HG02623 (cell line): ENCODE measurements around the gene PRKAG1.

Source experiments
- ATAC-seq: cut with Tn5 transposase; IDR thresholded peaks from one replicate; pipeline ENCODE4 v1.9.1; 2021; ENCODE audit warnings: moderate library complexity; ENCODE audit not compliant: unreplicated experiment

Gene PRKAG1

DNA sequence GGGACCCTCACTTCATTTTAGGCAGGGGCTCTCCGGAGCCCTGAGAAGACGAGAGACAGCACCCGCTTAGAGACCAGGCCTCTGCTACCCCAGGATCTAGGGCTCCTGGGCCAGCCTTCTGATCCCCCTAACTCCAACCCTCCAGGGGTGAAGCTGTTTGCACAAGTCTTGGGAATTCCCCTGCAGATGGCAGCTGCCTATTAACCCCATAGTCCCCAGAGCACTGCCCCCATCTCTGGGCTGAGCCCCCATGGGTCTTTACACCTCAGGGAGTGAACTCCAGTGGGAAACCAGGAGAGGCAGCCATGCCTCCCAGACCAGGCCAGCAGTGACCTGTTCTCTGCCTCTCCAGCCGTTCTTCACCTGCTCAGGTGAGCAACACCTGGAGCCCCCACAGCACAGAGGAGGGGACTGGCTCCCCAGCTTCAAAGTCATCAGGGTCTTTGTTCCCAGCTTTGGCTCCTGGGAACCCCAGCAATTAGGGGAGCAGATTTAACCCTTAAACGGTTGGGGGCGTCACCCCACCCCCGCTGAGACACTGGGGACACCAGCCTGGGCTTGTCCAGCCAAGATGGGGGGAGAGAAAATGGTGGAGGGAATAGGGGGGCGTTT is 49.3 kb downstream of the PRKAG1 start:
- ATAC-seq = no peak

- ATAC-seq = no peak
Measured at GRCh38 chr12:48968467-48968866, 50.1 kb downstream of the PRKAG1 start.

- ATAC-seq = no peak
Measured at GRCh38 chr12:48967991-48968390, 50.6 kb downstream of the PRKAG1 start.

GRCh38 chr12:48966177-48966895 is 52.2 kb downstream of the PRKAG1 start:
- ATAC-seq = no peak

GRCh38 chr12:48965298-48965838 is 53.2 kb downstream of the PRKAG1 start:
- ATAC-seq = no peak

DNA sequence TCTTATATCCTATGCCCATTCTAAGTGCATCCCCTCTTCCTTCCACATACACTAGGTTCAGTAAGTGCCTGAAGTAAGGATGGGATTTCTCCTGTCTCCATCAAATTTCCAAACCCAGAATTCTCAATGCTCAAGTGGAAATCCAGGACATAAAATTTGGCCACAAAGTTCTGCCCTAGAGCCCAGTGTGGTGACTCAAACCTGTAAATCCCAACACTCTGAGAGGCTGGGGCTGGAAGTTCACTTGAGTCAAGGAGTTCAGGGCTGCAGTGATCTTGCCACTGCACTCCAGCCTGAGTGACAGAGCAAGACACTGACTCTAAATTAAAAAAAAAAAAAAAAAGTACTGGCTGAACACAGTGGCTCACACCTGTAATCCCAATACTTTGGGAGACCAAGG is 56.8 kb downstream of the PRKAG1 start:
- ATAC-seq = no peak

DNA sequence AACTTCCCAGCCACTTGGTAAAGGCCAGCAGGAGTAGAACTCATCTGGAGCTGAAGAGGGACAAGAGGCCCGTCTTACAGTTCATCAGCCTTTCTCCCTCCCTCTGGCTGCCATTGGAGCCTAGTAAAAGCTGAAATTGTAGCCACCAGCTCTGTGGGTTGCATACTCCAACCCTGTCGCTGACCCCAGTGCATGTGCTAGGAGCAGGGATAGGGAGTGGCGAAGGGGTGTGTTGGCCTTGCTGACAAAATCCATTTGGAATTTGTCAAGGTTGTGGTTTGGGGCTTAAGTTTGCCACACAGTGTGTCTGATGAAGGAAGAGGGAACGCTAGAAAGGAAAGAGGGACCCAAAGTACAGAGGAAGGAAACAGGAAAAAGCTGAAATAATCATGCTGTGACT is 57.2 kb downstream of the PRKAG1 start:
- no peak for ATAC-seq

DNA sequence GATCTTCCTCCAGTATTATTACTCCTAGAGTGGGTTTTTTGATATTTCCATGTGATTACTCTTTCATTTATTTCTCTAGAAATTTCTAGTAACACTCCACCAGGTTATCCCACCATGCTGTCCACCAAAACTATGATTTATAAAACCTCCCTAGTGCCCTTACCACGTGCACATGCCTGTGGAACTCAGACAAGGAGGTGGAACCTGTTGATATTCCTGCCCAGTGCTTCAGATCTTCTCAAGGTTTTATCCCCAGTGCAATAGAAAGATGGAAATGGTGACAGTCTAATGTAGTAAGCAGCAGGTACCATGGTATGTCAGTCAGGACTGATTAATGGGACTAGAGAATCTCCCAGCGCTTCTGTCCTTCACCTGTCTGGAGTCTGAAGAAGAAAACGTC is 57.7 kb downstream of the PRKAG1 start:
- no peak for ATAC-seq

GRCh38 chr12:48958049-48958388 is 60.6 kb downstream of the PRKAG1 start:
- no peak for ATAC-seq

DNA sequence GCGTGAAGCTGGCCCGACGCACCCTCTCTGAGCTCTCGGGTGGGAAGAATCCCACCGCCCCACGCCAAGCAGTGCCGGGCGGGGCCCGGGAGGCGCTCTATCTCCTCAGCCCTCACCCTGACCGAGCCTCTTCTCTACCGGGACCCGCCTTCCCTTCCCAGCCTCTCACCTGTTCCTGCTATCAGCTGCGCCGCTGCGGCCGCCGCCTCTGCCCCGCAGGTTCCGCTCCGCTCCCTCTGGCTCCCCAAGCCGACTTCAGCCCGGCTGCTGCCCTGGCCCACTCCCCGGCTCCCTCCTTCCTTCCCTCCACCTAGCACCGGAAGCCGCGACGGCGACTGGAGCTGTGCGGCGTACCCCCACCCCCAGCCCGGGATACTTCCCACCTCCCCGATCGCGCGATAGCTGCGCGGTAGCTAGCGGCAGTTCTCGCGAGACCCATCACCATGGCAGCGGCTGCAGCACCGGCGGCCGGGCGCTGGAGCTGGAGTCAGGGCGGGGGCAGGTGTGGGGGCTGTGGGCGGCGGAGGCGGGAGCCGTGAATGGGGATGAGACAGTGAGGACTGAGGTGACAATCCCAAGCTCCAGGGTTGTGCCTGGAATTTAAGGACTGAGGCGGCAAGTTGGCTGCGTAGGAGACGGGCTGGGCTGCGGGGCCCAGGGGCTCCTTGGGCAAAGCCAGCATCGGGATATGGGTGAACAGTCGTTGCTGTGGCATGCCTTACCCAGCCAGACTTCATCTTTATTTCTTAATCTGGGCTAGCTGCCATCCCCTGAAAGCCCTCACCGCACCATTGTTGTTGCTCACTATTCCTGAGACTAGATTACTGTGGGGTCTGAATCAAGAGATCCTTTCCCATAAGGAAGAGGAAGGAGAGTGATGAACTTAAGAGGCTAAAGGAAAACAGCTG is 61.2 kb downstream of the PRKAG1 start, which contains the start of gene ARF3:
Gene ARF3 (minus strand): TSS at position 347 of the 908 bp plus-strand sequence. CDS start 16,392 bp downstream, outside the sequence.
- peak; percentile 92 for ATAC-seq

DNA sequence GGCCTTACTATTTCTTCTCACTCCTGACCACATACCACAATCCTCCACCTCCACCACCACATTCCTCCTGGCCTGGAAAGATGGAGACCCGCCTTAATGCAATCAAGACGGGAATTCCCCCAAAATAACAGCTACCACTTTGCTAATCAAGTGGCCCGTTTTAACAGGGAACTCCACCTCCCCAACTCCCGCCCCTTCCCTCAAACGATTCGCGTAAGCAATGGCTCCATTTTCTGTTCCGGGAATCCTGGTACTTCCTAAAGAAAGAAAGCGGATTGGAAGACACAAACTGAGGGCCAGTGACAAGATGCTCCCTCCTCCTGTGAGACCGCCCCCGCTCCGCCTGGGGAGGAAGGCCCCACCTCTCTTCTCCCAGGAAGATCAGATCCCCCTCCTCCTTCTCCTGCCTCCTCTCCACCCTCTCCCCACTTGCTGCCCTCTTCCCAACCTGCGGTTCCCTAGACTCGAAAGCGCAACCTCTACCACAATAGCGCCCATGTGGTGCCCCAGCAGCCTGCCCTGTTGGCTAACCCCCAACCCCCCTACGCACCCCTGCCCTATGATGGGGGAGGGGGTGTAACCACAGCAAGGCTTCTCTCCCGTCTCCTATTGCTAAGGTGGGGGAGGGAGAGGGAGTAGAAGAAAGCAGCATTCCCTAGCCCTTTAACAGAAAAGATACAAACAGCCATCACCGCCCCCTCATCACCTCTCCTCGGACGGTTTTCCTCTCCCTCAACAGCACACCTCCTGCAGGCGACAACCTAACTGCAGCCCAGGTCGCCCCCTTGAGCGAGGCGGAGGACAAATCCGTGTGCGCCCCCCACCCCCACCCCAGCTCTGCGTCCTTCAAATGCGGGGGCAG is 62.1 kb downstream of the PRKAG1 start:
- peak; percentile 3 for ATAC-seq

DNA sequence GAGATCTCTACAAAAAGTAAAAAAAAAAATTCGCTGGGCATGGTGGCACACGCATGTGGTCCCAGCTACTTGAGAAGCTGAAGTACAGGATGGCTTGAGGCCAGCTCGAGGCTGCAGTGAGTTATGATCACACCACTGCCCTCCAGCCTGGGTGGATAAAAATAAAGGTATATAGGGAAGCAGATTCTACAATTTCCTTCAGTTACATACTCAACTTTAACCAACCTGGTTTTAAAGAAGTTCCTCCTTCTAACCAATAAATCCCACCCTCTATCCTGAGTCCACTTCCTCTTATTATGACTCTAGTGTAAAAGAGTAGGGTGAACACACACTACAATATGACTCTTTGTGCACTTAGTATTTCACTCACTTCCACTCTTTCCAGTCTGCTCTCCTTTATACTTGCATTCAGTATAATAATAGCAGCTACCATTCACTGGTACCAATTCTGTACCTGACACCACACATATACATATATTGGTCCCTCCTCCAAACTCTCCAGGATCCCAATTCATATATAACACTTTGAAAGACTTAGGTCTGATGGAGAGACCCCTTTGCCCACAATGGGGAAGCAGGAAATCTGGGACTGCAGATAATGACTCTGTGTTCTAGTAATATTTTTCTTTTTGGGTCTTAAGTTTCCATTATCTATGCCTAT is 63.6 kb downstream of the PRKAG1 start:
- ATAC-seq = no peak

GRCh38 chr12:48954061-48954460 is 64.5 kb downstream of the PRKAG1 start:
- no peak for ATAC-seq

- ATAC-seq = no peak
Measured at GRCh38 chr12:48952691-48953090, 65.9 kb downstream of the PRKAG1 start.
